Measurements from ENCODE around the gene ARHGAP6.

Gene ARHGAP6

GRCh38 chrX:11665168-11666111 is at the start of gene ARHGAP6:
Gene ARHGAP6 (minus strand): TSS chrX:11665920. CDS start chrX:11664828, 1,092 bp downstream.
- no peak for DNase-seq (ENCODE audit: low read depth)

GRCh38 chrX:11704725-11705495 is 39.2 kb upstream of the ARHGAP6 start:
- no peak for DNase-seq (ENCODE audit: low read depth)

- DNase-seq (ENCODE audit: low read depth) = no peak
Observed at GRCh38 chrX:11703855-11704254, 38.1 kb upstream of the ARHGAP6 start.

GRCh38 chrX:11702965-11703631 is 37.4 kb upstream of the ARHGAP6 start:
- DNase-seq (ENCODE audit: low read depth) = no peak

- no peak for DNase-seq (ENCODE audit: low read depth)
Observed at GRCh38 chrX:11702420-11702819, 36.7 kb upstream of the ARHGAP6 start.

GRCh38 chrX:11698702-11699101 is 33.0 kb upstream of the ARHGAP6 start:
- DNase-seq (ENCODE audit: low read depth) = no peak

- DNase-seq (ENCODE audit: low read depth) = no peak
Observed at GRCh38 chrX:11688201-11688600, 22.5 kb upstream of the ARHGAP6 start.

GRCh38 chrX:11687157-11687556 is 21.4 kb upstream of the ARHGAP6 start:
- no peak for DNase-seq (ENCODE audit: low read depth)

- no peak for DNase-seq (ENCODE audit: low read depth)
Observed at GRCh38 chrX:11683057-11683456, 17.3 kb upstream of the ARHGAP6 start.

GRCh38 chrX:11678158-11678557 is 12.4 kb upstream of the ARHGAP6 start:
- DNase-seq (ENCODE audit: low read depth) = no peak

GRCh38 chrX:11672213-11672612 is 6.5 kb upstream of the ARHGAP6 start:
- DNase-seq (ENCODE audit: low read depth) = no peak

- no peak for DNase-seq (ENCODE audit: low read depth)
Observed at GRCh38 chrX:11670316-11670715, 4.6 kb upstream of the ARHGAP6 start.

- DNase-seq (ENCODE audit: low read depth) = no peak
Observed at GRCh38 chrX:11666952-11667685, 1.4 kb upstream of the ARHGAP6 start.

GRCh38 chrX:11666164-11666563 is 444 bp upstream of the ARHGAP6 start:
- DNase-seq (ENCODE audit: low read depth) = no peak

GRCh38 chrX:11664211-11665167 is 1.2 kb downstream of the ARHGAP6 start:
- DNase-seq (ENCODE audit: low read depth) = no peak

GRCh38 chrX:11663875-11664210 is 1.9 kb downstream of the ARHGAP6 start:
- no peak for DNase-seq (ENCODE audit: low read depth)

- no peak for DNase-seq (ENCODE audit: low read depth)
Observed at GRCh38 chrX:11655282-11656015, 10.3 kb downstream of the ARHGAP6 start.

GRCh38 chrX:11648705-11649519 is 16.8 kb downstream of the ARHGAP6 start:
- no peak for DNase-seq (ENCODE audit: low read depth)

- no peak for DNase-seq (ENCODE audit: low read depth)
Observed at GRCh38 chrX:11647138-11647537, 18.6 kb downstream of the ARHGAP6 start.
